Heart left ventricle (tissue), 13 donors: ENCODE measurements around the gene MMP24.
"Not testable (repeated sequence)": the region's sequence is repeated elsewhere in the genome, so short reads cannot be mapped to it uniquely, and the experiment has no call there.

Source experiments
- POLR2A ChIP-seq, 2 donors: fragments of 450-650 bp; IDR thresholded peaks; one replicate each; pipeline ENCODE4 v1.6.1; 2017; ENCODE audit warnings: antibody characterized with exemption in 2 of 2, mild to moderate bottlenecking in 2 of 2, moderate library complexity in 2 of 2
- TF ChIP-seq, protein P1 (sequence below), 12 donors: fragments of 200-600 bp; sonication (generic) in 4 of 12; IDR thresholded peaks; one replicate each; pipeline versions ENCODE4 v1.5.0 to v1.8.0; 2018 to 2022; ENCODE audit warnings: antibody characterized with exemption in 12 of 12, mild to moderate bottlenecking in 5 of 12
- donor health status: ischemic (EF 13 %, LVEDD 7.1; RV severe dilation, severe dysfunction).
- donor health status: DM: no; HTN: yes; CAD: no.
- donor health status: DM: no; HTN: no; CAD: no.
- donor health status: ischemic (EF 25% LVEDD 6.9; RV normal size, moderate dysfunction).
- donor health status: ischemic (EF 25% LVEDD 5.7; RV mildly dilated, moderate dysfunction).
- donor health status: ischemic (EF 35%, LVEDD 5.7; RV mildly dilated, moderate dysfunction).
- donor health status: nonischemic (EF 11% LVEDD 7.7; RV severe dilation, severe dysfunction).
- donor health status: DM: yes; HTN: yes; CAD: no.
- donor health status: PGD.
- donor health status: ischemic (EF 29% LVEDD 5.4; RV normal size, mild dysfunction).
- donor health status: nonischemic (EF 23%, LVEDD 6.1; RV moderate dilation, normal function).

GRCh38 chr20:35193031-35193791 is 33.3 kb upstream of the MMP24 start:
- TF ChIP-seq, protein P1, sequence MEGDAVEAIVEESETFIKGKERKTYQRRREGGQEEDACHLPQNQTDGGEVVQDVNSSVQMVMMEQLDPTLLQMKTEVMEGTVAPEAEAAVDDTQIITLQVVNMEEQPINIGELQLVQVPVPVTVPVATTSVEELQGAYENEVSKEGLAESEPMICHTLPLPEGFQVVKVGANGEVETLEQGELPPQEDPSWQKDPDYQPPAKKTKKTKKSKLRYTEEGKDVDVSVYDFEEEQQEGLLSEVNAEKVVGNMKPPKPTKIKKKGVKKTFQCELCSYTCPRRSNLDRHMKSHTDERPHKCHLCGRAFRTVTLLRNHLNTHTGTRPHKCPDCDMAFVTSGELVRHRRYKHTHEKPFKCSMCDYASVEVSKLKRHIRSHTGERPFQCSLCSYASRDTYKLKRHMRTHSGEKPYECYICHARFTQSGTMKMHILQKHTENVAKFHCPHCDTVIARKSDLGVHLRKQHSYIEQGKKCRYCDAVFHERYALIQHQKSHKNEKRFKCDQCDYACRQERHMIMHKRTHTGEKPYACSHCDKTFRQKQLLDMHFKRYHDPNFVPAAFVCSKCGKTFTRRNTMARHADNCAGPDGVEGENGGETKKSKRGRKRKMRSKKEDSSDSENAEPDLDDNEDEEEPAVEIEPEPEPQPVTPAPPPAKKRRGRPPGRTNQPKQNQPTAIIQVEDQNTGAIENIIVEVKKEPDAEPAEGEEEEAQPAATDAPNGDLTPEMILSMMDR (IDR thresholded peaks at IDR 0.05) = not testable (repeated sequence)
- TF ChIP-seq POLR2A (IDR thresholded peaks at IDR 0.05) = not testable (repeated sequence)
